MV-4-11 (cell line): ENCODE data around the gene DDX10.
A peak's percentile ranks its signal among the peaks of the same experiment; 100 is the strongest.

Experiments used
- DNase-seq: peaks from one replicate; lab custom pipeline; 2025; lab: John Stamatoyannopoulos, UW

DDX10 gene

DNA sequence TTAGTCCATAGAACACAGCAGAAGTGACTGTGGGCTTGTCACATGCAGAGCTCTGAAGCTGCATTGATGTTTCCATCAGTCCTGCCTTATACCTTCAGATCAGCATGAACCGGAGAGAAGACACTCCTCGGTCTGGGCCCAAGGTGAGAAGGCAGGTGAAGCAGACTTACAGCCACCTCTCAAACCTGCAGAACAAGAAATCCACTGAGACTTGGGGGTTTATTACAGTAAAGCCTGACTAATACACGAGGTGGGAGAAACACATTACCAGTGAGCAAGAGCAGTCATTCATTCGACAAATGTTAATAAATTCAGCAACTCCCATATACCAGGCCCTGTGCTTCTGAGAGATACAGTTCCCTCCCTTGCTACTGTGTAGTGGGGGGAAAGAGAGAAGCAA is 279.0 kb downstream of the DDX10 start:
- DNase-seq: no peak

DNA sequence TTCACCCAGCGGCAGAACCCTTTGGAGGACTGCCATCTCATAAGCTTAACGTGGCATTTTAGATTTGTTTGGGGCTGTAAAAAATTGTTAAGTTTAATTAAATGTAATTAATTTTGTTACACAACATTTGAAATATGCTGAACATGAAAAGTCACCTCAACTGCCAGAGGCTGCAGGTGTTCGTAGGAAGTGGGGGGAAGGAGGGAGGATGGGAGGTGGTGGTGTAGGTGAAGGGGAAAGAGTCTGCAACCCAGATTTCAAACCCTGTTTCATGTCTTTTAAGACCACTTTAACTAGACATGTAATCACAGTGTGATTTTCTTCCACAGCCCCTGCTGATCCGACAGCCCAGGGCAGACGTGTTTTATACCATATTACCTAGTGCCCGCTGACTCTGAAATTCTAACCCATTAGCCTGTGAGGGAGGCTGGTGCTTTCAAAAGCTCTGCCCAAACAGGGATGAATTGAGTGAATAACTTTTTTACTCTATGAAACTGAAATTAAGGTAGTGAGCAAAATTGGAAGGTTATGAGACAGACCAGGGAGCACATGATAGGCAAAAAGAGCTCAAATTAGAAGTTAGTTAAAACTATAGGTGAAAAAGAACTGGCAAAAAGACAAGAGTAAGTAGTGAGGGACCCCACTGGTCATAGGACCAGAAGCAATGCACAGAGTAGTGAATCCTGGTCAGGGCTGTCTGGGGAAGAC is 279.8 kb downstream of the DDX10 start:
- no peak for DNase-seq

DNA sequence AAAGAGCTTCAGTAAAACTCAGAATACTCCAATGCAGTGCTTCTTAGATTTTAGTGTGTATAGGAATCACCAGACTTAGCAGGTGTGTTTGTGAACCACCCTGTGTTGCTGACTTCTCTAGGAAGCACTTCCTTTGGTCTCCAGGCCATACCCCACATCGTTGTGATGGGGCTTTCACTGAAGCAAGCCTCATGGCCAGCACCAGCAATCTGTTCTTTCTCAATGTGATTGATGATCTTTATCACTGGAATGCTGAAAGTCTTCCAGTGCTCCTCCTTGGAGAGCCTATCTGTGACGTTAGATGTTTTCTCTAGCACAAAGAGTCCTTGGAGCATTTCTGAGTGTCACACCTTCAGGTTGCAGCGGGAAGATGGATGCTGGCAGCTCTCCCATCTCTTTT is 280.5 kb downstream of the DDX10 start:
- DNase-seq: no peak

DNA sequence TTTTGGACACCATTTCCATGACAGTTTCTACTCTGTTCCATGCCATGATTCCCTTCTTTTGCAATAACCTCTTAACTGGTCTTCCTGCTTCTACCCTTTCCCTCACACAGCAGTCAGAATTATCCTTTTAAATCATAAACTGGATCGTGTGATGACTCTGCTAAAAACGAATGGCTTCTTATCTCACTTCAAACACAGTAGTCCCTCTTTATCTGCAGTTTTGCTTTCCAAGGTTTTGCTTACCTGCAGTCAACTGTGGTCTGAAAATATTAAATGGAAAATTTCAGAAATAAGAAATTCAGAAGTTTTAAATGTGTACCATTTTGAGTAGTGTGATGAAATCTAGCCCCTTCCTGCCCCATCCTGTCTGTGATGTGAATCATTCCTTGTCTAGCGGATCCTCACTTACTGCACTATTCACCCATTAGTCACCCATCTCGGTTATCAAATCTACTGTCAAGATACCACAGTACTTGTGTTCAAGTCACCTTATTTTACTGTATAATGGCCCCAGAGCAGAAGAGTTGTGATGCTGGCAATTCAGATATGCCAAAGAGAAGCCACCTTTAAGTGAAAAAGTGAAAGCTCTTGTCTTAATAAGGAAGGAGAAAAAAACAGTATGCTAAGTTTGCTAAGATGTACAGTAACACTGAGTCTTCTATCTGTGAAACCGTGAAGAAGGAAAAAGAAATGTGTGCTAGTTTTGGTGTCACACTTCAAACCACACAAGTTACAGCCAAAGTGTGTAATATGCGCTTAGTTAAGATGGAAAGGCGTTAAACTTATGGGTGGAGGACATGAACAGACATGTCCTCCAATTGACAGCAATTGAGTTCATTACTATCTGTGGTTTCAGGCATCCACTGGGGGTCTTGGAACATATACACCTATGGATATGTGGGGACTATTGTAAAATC is 283.0 kb downstream of the DDX10 start:
- peak; percentile 42 for DNase-seq

DNA sequence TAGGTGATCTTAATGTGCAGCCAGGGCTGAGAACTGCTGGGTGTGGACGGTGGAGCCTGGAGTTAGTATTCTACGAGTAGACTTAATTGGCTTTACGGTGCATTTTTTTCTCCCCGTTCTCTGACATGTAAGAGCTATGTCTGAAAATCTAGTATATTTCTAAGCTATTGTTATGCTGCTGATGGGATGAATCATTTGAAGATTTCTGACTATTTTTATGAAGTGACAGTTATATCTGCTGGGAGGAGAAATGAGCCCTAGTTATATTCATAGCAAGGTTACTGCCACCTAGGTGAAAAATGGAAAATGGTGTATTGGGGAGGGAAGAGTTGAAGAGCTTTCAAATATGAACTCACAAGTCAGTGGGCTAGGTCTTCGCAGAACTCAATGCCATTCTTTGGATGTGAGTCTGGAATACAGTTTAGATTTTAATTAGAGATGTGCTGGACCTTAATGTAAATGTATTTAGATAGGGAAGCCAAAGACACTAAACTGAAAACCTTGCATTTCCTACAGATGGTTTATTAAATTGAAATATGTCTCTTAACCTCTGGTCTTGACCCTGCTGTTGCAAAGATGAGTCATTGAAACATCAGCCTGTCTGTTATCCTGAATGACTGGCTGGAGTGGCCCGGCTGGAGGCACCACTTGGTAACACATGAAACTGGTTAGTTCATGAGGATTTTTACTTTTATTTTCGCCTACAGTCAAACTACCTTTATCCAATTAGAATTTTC is 293.7 kb downstream of the DDX10 start:
- peak; percentile 62 for DNase-seq

DNA sequence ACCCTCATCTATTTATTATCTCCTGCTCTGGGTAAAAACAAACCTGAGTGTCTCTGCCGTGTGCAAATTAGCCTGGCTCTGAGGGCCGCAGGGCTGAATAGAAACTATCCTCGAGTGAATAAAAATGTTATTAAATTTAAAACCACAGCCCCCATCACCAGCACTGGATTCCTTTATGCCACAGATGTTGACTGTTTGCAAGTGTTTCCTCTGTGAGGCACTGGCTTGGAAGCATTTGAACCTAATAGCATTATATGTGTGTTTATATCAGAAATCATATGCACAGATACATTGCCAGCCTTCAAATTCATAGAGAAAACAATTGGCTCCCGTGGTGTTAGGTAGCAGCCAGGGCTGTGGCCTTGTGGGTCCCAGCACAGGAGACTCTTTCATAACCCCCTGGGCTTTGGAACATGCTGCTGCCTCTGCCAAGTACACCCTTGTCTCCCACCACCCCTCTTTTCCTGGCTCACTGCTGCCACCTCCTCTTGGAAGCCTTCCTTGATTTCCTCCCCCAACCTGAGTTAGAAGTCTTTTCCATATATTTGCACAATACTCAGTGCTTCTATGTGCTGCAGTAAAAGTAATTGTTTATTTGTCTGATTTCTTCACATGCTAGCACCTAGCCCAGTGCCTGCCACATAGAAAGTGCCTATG is 294.4 kb downstream of the DDX10 start:
- DNase-seq: no peak

DNA sequence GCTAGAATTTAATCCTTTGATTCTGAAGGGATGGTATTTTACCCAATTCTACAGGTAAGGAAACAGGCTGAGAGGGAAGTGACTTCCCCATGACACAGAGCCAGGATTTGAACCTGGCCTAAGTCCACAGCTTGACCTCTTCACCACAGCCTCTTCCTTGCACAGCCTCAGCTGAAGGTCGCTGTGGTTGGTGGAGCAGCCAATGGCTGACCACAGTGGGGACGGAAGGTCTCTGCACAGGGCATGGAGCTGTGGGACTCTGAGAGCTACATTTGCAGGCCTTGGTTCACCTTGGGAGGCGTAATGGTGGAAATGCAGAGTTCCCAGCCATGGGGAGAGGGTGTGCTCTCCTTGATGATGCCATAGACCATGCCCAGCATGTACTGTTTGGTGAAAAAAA is 295.0 kb downstream of the DDX10 start:
- peak; percentile 7 for DNase-seq

DNA sequence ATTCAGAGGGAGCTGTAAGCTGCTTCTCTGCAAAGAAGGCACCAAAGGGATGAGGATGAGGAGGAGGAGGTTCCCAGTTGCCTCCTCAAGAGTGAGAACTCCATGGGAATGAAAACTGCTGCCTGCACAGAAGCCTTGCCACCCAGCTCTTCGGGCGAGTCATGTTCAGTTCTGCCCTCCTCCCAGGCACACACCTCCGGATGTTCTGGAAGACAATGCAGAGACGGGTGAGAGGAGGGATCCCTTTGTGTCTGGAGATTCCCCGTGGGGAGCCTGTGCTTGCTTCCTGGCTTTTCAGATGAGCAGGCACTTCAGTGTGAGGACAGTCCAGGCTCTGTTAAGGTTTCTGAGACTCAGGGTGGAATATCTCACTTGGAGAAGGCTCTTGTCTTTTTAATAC is 295.6 kb downstream of the DDX10 start:
- DNase-seq: no peak

DNA sequence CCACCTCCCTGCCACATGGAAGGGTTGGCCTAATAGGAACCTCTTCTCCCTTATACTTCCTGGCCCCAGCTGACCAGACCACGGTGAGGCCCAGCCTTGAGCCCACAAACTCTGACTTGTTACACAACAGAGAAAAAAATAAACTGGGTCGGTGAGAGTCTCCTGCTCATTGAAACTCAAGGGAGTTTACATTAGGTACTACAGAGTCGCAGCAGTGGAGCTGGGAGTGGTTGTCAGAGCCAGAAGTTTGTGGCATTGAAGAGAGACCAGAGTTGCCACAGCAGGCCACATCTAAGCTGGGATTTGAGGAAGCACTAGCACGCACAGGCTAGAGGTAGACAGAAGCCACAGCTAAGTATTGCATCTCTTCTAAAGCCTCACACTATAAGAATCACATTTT is 296.2 kb downstream of the DDX10 start:
- DNase-seq: peak; percentile 97

DNA sequence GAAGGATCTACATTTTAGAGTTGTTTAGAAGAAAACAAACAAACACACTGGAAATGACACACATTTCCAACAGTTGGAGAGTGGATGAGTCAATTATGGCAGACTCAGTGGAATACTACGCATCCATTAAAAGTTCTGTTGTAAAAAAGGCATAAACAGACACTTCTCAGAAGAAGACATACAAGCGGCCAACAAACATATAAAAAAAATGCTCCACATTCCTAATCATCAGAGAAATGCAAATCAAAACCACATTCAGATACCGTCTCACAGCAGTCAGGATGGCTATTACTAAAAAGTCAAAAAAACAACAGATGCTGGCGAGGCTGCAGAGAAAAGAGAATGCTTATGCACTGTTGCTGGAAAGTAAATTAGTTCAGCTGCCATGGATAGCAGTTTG is 298.2 kb downstream of the DDX10 start:
- DNase-seq: no peak

DNA sequence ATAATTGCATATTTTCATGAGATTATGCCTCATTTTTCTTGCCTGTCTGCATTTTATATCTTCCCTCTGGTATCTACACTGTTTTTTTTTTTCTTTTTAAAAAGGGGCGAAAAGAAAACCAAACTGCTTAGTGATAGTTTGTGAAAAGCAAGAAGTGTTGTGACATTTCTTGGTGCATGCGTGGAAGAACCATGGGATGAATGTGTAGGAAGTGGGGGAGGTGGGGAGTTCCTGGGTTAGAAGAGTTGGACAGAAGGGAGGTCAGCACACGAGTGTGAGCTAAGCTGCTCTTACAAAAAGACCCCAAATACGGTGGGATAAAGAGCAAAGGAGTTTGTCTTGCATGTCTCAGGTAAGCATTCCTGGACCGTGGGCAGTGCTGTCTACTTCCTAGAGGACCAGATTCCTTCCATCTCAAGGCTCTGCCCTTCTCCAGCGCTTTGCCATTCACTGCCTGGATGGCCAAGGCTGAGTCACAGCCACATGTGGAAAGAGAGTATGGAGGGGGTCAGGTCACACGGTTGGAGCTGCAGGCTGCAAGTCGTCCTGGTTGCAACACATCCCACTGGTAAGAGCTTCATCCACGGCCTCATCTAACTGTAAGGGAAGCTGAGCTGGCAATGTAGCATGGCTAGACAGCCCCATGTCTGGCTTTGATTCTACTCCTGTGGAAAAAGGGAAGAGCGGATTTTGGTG is 300.6 kb downstream of the DDX10 start:
- DNase-seq: peak; percentile 86

DNA sequence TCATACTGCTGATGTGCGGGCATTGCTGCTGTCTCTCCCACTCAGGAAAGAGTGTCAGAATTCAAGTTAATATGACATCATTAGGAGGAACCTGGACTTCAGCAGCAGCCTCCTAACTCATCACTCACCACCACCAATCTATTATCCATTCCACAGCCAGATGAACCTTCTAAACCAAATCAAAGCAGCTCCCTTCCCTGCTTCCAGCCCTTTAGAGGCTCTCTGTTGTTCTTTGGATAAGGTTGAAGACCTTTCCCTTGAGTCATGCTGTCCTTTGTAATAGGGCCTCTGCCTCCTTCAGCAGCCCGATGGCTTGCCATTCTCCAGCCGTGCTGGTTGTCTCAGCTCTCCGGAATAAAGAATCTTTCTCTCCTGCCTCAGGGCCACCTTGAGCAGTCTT is 301.3 kb downstream of the DDX10 start:
- no peak for DNase-seq

DNA sequence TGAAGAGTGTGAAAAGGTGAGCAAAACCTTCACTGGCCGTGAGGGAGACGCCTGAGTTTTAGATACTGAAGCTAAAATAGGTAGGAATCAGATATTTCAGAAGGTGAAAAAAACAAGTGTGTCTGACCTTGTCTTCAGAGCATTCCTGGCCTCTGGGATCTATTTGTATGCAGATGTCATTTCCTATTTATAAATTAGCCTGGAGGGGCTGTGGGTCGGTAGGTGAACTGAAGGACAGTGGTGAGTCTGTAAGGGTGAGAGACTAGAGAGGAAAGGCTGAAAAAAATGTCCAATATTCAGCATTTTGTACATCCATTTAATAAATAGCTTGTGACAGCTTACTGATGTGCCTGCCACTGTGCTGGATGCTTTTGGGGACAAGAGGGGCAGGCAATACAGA is 302.1 kb downstream of the DDX10 start:
- DNase-seq: no peak

DNA sequence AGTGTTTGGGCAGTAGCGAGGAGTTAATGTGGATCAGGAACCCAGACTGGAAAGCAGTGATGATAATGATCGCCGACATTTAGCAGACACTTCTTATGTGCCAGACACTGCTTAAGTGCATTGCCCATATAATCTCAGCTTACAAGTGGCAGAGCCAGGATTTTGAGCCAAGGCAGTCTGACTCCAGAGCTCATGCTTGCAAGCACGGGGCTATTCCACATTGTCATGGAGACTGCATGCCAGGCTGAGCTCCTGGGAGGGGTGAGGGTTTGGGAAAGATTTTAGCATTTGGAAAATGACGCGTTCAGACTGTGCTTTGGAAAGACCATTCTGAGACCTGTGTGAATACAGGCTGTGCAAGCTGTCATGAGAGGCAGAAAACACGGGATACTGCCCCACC is 302.7 kb downstream of the DDX10 start:
- DNase-seq: no peak

DNA sequence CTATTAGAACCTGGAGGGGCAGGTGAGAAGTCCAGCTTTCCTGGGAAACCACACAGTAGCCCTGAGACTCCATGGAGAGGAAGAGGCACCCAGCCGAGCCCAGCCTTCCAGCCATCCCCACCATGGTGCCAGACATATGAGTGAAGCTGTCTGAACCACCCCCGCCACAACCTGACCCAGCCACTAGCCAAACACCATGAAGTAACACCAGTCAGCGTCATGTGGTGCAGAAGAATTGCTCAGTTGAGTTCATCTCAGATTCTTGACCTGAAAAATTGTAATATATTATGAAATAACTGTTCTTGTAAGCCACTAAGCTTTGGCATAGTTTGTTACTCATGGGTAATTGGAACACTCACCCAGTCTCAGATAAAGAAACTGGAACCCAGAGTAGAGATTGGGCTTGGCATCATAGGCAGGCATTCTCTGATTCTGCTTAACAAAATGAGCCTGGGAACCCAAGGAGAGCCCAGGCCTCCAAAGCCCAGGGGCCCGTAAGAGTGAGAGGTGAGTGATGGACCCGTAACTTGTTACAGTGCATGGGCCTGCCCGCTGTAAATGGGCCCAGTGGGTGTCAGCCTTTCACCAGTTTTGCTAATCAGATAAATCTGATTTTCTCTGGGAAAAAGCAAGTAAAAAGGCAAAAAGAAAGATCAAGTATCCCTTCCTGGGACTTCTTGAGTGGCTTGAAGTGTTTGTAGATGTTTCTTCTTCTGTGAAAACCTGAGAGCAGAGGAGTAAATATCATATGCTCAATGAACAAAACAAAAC is 305.5 kb downstream of the DDX10 start:
- DNase-seq: peak; percentile 13

DNA sequence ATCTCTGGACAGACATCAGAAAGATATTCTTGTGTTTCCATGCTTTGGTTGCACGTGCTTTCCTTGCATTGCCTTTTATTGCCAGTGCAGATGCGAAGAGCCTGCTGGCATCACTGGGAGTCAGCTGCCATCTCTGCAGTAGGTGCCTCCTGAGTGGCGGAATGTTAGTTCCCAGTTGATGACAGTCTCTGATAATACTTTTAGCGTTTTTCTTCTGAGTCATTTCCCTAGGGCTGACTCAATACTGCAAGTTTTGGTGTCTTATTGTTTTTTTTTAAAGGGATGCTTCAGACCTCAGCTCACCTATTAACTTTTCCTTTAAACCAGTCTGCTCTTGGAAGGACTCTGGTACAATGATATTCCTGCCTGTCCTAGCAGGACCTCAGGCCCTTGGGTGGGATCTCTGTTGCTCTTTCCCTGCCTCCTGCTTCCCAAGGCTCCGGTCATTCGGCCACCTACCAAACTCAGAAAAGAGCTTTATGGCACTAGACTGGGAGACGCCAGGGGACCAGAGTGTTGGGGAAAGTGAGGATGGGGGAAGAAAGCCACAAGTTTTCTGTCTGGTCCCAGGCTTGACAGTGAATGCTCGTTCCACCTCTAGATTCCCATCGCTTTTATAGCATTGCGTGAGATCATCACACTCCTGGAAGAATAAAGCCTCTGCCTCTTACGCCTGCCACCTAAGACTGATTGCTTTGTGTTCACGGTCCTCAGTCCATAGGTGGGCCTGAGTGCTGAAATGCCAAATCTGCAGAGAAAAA is 308.7 kb downstream of the DDX10 start:
- DNase-seq: peak; percentile 1

DNA sequence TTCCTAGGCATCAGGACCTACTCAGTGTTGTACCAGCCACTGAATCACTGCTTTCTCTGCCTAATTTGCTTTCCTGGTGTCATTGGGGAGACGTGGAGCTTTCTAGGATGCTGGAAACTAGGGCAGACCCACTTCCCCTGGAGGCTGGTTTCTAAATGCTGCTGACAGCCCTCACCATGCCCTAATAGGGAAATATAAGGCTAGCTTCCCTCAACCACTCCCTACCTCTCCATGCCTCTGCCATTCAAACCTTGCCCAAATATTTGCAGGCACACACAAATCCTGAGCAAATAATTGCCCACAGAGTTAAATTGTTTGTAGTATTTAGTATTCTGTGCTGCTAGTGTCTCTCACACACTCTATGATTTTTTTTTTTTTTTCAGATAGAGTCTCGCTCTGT is 310.2 kb downstream of the DDX10 start:
- no peak for DNase-seq

DNA sequence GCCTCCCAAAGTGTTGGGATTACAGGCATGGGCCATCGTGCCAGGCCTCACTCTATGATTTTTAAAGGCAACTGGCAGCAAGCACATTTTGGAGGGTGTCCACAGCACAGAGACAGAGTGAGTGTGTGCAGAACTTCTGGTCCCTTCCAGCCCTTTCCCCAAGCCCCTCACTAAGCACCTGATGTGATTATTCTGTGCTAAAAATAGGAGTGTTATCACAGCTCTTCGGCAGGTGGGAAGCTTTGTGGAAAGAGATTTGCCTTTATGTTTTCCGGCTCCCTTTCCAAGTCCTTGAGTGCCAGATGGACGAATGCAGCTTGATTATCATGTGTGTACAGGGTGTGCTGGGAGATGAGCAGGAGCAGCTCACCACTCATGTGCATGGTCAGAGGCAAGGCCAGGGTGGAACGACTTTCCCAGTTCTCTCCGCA is 310.8 kb downstream of the DDX10 start:
- no peak for DNase-seq

DNA sequence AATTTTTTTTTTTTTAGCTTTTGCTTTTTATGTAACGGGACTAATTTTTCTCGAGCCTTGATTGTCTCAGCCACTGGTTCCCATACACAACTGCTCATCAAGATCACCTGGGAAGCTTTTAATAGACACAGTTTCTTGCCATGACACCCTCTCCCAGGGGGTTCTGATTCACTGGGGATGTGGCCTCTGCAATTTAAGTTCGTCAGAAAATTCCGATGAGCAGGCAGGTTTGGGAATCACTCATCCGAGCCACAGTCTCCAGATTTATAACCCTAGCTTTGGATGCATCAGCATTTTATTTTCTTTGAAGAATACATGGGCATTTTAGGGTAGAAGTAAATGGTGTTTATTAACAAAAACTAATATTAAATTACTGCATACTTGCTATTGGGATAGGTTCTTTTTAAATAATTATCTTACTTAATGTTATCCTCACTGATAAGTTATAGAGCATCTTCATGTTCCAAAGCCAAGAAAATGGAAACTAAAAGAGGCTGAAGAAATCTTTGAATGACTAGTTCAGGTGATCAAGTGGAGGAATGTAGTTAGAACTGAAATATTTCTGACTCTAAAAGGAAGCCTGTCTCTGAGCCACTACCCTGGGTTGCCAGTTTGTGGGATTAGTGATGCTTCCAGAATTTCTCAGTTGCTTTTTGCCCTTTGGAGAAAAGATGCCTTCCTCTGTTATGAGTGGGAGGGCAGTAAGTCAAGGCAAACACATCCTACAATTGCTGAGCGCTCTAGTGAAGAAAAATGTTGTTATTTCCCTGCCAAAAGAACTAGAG is 319.0 kb downstream of the DDX10 start:
- no peak for DNase-seq
